ENCODE results near the gene TUFM. TPM values are rescaled to one million over a fixed set of nuclear protein-coding genes. Genes with fewer than 3 reads are reported as not detected.

Gene TUFM
- total RNA-seq, 4 donors from 2014 or later = 63.1 to 106 (median 82.8) TPM

GRCh38 chr16:28878083-28878926, 32.2 kb upstream of the TUFM start, which contains the start of gene ATP2A1:
ATP2A1 (plus strand) TSS chr16:28878488; CDS start chr16:28878672, 184 bp downstream.
- intact Hi-C loops (cut with DNase I) = loop anchor here (5.0 kb wide), 1 partner anchor 69 kb away; no protein-coding TSS in a partner anchor
- Histone ChIP-seq H3K4me1 (peaks cover 14 to 29% (median 19%) of the 10 kb centered on the region in 4 donors), H3K9me3 (no peaks in the 10 kb centered on the region), H3K27me3 (peaks cover 0 to 32% (median 4%) of the 10 kb centered on the region in 4 donors), H3K27ac (replicated peaks in 1 of 4) (peak within 1 kb of the TSS in 2 of 4 donors; percentile 17 to 47), H3K4me3 (peak within 1 kb of the TSS; percentile 60 to 85 (median 68)), H3K36me3 (peaks cover 0 to 17% (median 14%) of the 10 kb centered on the region in 4 donors)
- TF ChIP-seq POLR2A (IDR thresholded peaks at IDR 0.05; ENCODE audit: low read depth) (no peak), CTCF (IDR thresholded peaks at IDR 0.05) (no peak), POLR2AphosphoS5 (IDR thresholded peaks at IDR 0.05) (no peak), EP300 (IDR thresholded peaks at IDR 0.05) (no peak)
- DNase-seq (ENCODE audit: extremely low spot score) = no peak
- 69% methylated on average over 25 of the region's 25 CpGs for WGBS

- H3K4me3 ChIP-seq = no peak overlapping the region
- H3K4me1 ChIP-seq = peaks cover 14 to 29% (median 17%) of the 10 kb centered on the region in 4 donors
- no peaks in the 10 kb centered on the region for H3K9me3 ChIP-seq
- no peak for DNase-seq (ENCODE audit: extremely low spot score)
- H3K27me3 ChIP-seq = peaks cover 0 to 25% (median 3%) of the 10 kb centered on the region in 4 donors
- H3K36me3 ChIP-seq = peaks cover 0 to 24% (median 21%) of the 10 kb centered on the region in 4 donors
- no peak for TF ChIP-seq CTCF (IDR thresholded peaks at IDR 0.05)
- H3K27ac ChIP-seq (replicated peaks in 1 of 4) = no peak overlapping the region
- 33% methylated on average over 1 of the region's 2 CpGs for WGBS
- intact Hi-C loops (cut with DNase I) = loop anchor here (5.0 kb wide), 1 partner anchor 70 kb away; no protein-coding TSS in a partner anchor
Measured at GRCh38 chr16:28877655-28878000, 31.5 kb upstream of the TUFM start.

GRCh38 chr16:28876973-28877654, 31.0 kb upstream of the TUFM start:
- no peaks in the 10 kb centered on the region for H3K9me3 ChIP-seq
- intact Hi-C loops (cut with DNase I) = loop anchor here (5.0 kb wide), 1 partner anchor 70 kb away; no protein-coding TSS in a partner anchor
- no peak overlapping the region for H3K4me3 ChIP-seq
- H3K27me3 ChIP-seq = peaks cover 0 to 20% (median 1%) of the 10 kb centered on the region in 4 donors
- no peak for TF ChIP-seq POLR2AphosphoS5 (IDR thresholded peaks at IDR 0.05)
- TF ChIP-seq EP300 (IDR thresholded peaks at IDR 0.05) = no peak
- TF ChIP-seq CTCF (IDR thresholded peaks at IDR 0.05) = no peak
- no peak for TF ChIP-seq POLR2A (IDR thresholded peaks at IDR 0.05; ENCODE audit: low read depth)
- 47% methylated on average over 12 of the region's 12 CpGs for WGBS
- H3K36me3 ChIP-seq = peaks cover 3 to 29% (median 26%) of the 10 kb centered on the region in 4 donors
- H3K4me1 ChIP-seq = peaks cover 14 to 29% (median 17%) of the 10 kb centered on the region in 4 donors
- H3K27ac ChIP-seq (replicated peaks in 1 of 4) = no peak overlapping the region
- no peak for DNase-seq (ENCODE audit: extremely low spot score)

GRCh38 chr16:28876019-28876659, 30.0 kb upstream of the TUFM start:
- H3K4me1 ChIP-seq = peaks cover 14 to 29% (median 17%) of the 10 kb centered on the region in 4 donors
- no peaks in the 10 kb centered on the region for H3K9me3 ChIP-seq
- intact Hi-C loops (cut with DNase I) = loop anchor here (5.0 kb wide), 1 partner anchor 71 kb away; no protein-coding TSS in a partner anchor
- 49% methylated on average over 7 of the region's 17 CpGs for WGBS
- TF ChIP-seq EP300 (IDR thresholded peaks at IDR 0.05) = no peak
- no peak for TF ChIP-seq POLR2A (IDR thresholded peaks at IDR 0.05; ENCODE audit: low read depth)
- TF ChIP-seq CTCF (IDR thresholded peaks at IDR 0.05) = no peak
- TF ChIP-seq POLR2AphosphoS5 (IDR thresholded peaks at IDR 0.05) = no peak
- H3K4me3 ChIP-seq = no peak overlapping the region
- H3K27me3 ChIP-seq = peaks cover 0 to 13% (median 1%) of the 10 kb centered on the region in 4 donors
- H3K27ac ChIP-seq (replicated peaks in 1 of 4) = no peak overlapping the region
- no peak for DNase-seq (ENCODE audit: extremely low spot score)
- peaks cover 9 to 39% (median 36%) of the 10 kb centered on the region in 4 donors for H3K36me3 ChIP-seq

Measured in esophagus muscularis mucosa (tissue), 4 donors.